K562 (cell line): ENCODE measurements around the gene MYO3B. TPM values are rescaled to one million over a fixed set of nuclear protein-coding genes. Genes with fewer than 3 reads are reported as not detected.
A peak's percentile ranks its signal among the peaks of the same experiment; 100 is the strongest.

ENCODE experiments used
- BACH1 ChIP-seq: fragments of 200-800 bp; sonication (Bioruptor generic); IDR thresholded peaks from 2 replicates; pipeline ENCODE4 v1.6.1; 2016; ENCODE audit warnings: missing genetic modification characterization, missing compliant biosample characterization
- BRD9 ChIP-seq: fragments of 450-650 bp; IDR thresholded peaks from 2 replicates; pipeline ENCODE4 v1.6.1; 2018; ENCODE audit warnings: low read depth; ENCODE audit not compliant: partially characterized antibody
- BRF1 ChIP-seq: IDR thresholded peaks from 3 replicates; pipeline ENCODE4 v1.6.1; 2011; ENCODE audit warnings: borderline replicate concordance, mild to moderate bottlenecking; ENCODE audit not compliant: insufficient read length; ENCODE audit errors: extremely low read depth
- PCBP2 ChIP-seq: fragments of 200-400 bp; formaldehyde crosslinking; IDR thresholded peaks from 2 replicates; pipeline ENCODE4 v1.6.1; 2018; ENCODE audit warnings: low read length, low read depth, mild to moderate bottlenecking, moderate library complexity; ENCODE audit not compliant: poor library complexity, severe bottlenecking
- polyA plus RNA-seq, 8 experiments: library from polyadenylated mRNA; depleted of rRNA in 4 of 8; stranded (reverse) in 5 of 8; unstranded in 3 of 8; fragments of >200 nt; fragmentation: Nextera tagmentation in 2 of 8; fragmentation: Illumina TruSeq in 1 of 8; extraction: Ambion mirVana in 2 of 8; extraction: Trizol in 1 of 8; gene quantifications; 2 replicates each; pipeline versions ENCODE4 v1.2.1 to v1.2.3, GENCODE V29; 2011 to 2014; ENCODE audit warnings: inconsistent platforms in 1 of 8, missing spikeins in 1 of 8
- total RNA-seq, 7 experiments: library from RNA; depleted of rRNA in 6 of 7; stranded (reverse); fragments of >200 nt in 6 of 7; fragmentation: Illumina TruSeq in 2 of 7; extraction: Trizol in 2 of 7; gene quantifications; 2 replicates each; pipeline versions ENCODE4 v1.2.1 to v1.2.3, GENCODE V29; 2011 to 2021; ENCODE audit warnings: low replicate concordance in 1 of 7
- TF ChIP-seq, protein P1 (sequence below): fragments of 250-450 bp; sonication (Bioruptor Pico); IDR thresholded peaks from 2 replicates; pipeline ENCODE4 v1.5.0; 2022; ENCODE audit warnings: mild to moderate bottlenecking
- TF ChIP-seq, protein P2 (sequence below), 2 experiments: fragments of 450-650 bp; IDR thresholded peaks; 2 replicates each; pipeline ENCODE4 v1.6.1; 2016; ENCODE audit warnings: mild to moderate bottlenecking in 2 of 2, borderline replicate concordance in 1 of 2, low read depth in 1 of 2, moderate library complexity in 1 of 2
- TF ChIP-seq, protein P3 (sequence below), 2 experiments: fragments of 450-650 bp in 1 of 2; sonication (generic) in 1 of 2; formaldehyde crosslinking in 1 of 2; IDR thresholded peaks in 1 of 2; conservative IDR thresholded peaks in 1 of 2; 2 replicates each; pipeline versions ENCODE4 v1.6.1 to v1.8.1; 2016 to 2023; ENCODE audit warnings: mild to moderate bottlenecking in 2 of 2, moderate library complexity in 2 of 2, inconsistent platforms in 1 of 2, missing genetic modification reagents in 1 of 2
- TF ChIP-seq, protein P4 (sequence below): sonication (generic); IDR thresholded peaks from 2 replicates; pipeline ENCODE4 v1.6.1; 2016
- TF ChIP-seq, protein P5 (sequence below), 2 experiments: IDR thresholded peaks; 2 replicates each; pipeline ENCODE4 v1.6.1; 2012; ENCODE audit warnings: improper control_type of control experiment in 2 of 2, low read depth in 2 of 2, low read length in 2 of 2, borderline replicate concordance in 1 of 2

MYO3B gene
- total and polyA plus RNA-seq, 9 of the 15 experiments (the other 6 are each of a cell fraction or from before 2014, with no cell fraction given), result 2.7 to 6.5 (median 3.6) TPM

DNA sequence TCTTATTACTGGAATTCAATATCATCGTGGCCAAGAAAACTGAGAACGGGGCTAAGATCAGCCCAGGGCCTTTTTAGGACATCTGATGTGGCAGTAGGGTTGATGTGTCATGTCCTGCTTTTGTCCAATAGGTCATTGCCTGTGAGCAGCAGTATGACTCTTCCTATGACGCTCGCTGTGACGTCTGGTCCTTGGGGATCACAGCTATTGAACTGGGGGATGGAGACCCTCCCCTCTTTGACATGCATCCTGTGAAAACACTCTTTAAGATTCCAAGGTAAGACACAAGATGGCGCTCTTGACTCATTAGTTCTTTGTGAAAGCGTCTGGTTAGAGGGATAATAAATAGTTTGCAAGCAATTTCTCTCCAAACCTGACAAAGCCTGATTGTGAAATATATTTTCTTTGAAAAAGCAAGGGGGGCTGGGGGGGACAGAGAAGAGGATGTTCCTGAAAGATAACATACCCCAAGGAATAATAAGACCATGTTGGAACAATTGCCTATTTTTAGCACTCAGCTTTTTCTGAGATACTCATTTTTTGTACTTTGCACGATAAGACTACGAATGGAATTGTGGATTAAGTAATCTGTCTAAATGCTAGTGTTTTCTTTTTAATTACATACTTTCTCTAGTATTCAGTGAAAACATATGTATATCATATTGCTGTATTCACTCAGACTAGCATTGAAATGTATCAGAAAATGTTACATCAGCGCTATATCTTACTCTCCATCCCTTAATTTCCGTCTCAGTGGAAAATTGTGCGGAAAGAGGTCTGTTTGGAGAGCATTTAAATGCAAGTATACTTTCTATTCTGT, 58.1 kb downstream of the MYO3B start (continued):
- TF ChIP-seq, protein P1, sequence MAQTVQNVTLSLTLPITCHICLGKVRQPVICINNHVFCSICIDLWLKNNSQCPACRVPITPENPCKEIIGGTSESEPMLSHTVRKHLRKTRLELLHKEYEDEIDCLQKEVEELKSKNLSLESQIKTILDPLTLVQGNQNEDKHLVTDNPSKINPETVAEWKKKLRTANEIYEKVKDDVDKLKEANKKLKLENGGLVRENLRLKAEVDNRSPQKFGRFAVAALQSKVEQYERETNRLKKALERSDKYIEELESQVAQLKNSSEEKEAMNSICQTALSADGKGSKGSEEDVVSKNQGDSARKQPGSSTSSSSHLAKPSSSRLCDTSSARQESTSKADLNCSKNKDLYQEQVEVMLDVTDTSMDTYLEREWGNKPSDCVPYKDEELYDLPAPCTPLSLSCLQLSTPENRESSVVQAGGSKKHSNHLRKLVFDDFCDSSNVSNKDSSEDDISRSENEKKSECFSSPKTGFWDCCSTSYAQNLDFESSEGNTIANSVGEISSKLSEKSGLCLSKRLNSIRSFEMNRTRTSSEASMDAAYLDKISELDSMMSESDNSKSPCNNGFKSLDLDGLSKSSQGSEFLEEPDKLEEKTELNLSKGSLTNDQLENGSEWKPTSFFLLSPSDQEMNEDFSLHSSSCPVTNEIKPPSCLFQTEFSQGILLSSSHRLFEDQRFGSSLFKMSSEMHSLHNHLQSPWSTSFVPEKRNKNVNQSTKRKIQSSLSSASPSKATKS (CRISPR knock-in tag), result no peak
- TF ChIP-seq, protein P2, sequence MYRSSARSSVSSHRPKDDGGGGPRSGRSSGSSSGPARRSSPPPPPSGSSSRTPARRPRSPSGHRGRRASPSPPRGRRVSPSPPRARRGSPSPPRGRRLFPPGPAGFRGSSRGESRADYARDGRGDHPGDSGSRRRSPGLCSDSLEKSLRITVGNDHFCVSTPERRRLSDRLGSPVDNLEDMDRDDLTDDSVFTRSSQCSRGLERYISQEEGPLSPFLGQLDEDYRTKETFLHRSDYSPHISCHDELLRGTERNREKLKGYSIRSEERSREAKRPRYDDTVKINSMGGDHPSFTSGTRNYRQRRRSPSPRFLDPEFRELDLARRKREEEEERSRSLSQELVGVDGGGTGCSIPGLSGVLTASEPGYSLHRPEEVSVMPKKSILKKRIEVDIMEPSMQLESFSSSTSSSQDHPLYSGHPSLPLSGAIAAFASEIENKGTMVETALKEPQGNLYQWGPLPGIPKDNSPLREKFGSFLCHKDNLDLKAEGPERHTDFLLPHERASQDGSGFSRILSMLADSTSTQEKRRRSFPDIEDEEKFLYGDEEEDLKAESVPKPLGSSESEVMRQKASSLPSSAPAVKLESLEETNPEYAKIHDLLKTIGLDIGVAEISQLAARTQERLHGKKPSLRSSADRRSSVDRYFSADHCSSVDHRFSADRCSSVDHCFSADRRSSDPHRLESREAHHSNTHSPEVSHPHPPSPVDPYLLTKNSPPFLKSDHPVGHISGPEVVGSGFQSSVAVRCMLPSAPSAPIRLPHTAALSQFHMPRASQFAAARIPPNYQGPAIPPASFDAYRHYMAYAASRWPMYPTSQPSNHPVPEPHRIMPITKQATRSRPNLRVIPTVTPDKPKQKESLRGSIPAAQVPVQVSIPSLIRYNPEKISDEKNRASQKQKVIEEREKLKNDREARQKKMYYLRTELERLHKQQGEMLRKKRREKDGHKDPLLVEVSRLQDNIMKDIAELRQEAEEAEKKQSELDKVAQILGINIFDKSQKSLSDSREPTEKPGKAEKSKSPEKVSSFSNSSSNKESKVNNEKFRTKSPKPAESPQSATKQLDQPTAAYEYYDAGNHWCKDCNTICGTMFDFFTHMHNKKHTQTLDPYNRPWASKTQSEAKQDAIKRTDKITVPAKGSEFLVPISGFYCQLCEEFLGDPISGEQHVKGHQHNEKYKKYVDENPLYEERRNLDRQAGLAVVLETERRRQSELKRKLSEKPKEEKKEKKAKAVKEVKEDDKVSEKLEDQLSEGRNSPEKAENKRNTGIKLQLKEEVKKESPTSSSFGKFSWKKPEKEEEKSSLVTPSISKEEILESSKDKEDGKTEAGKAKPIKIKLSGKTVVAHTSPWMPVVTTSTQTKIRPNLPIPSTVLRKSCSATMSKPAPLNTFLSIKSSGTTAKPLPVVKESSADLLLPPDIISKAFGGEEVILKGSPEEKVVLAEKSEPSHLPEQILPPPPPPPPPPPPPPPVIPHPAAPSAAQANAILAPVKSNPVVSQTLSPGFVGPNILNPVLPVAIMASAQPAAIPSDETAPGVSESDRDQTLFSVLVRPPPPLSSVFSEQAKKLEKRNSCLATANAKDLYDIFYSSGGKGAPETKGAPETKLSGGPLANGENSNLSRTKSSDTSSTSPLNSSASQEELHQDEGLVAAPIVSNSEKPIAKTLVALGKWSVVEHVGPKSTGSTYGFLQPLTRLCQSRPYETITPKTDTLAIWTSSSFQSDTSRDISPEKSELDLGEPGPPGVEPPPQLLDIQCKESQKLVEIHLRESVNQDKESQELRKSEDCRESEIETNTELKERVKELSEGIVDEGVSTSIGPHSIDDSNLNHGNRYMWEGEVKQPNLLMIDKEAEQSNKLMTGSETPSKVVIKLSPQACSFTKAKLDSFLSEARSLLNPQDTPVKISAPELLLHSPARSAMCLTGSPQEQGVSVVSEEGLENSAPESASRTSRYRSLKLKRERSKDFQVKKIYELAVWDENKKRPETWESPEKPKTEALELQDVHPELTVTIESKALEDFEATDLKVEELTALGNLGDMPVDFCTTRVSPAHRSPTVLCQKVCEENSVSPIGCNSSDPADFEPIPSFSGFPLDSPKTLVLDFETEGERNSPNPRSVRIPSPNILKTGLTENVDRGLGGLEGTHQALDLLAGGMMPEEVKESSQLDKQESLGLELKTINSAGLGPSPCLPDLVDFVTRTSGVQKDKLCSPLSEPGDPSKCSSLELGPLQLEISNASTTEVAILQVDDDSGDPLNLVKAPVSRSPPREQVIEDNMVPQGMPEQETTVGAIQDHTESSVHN (IDR thresholded peaks at IDR 0.05; ENCODE audit: borderline replicate concordance in 1 of 2, low read depth in 1 of 2), result 0 out of 4 replicates have a peak, but pooled peaks of 1 of the 2 experiments have one; percentile 32
- TF ChIP-seq, protein P3, sequence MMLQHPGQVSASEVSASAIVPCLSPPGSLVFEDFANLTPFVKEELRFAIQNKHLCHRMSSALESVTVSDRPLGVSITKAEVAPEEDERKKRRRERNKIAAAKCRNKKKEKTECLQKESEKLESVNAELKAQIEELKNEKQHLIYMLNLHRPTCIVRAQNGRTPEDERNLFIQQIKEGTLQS (IDR thresholded peaks at IDR 0.05), result peak; percentile 40; the same call in 1 of the 2 replicates
- TF ChIP-seq, protein P3 (CRISPR knock-in tag; conservative IDR thresholded peaks at IDR 0.05), result no peak
- TF ChIP-seq, protein P4, sequence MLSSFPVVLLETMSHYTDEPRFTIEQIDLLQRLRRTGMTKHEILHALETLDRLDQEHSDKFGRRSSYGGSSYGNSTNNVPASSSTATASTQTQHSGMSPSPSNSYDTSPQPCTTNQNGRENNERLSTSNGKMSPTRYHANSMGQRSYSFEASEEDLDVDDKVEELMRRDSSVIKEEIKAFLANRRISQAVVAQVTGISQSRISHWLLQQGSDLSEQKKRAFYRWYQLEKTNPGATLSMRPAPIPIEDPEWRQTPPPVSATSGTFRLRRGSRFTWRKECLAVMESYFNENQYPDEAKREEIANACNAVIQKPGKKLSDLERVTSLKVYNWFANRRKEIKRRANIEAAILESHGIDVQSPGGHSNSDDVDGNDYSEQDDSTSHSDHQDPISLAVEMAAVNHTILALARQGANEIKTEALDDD, result peak; percentile 90
- TF ChIP-seq BACH1 (tag) (no peak), BRD9 (peak; percentile 75), PCBP2 (no peak), BRF1 (no peak)
- TF ChIP-seq, protein P5, sequence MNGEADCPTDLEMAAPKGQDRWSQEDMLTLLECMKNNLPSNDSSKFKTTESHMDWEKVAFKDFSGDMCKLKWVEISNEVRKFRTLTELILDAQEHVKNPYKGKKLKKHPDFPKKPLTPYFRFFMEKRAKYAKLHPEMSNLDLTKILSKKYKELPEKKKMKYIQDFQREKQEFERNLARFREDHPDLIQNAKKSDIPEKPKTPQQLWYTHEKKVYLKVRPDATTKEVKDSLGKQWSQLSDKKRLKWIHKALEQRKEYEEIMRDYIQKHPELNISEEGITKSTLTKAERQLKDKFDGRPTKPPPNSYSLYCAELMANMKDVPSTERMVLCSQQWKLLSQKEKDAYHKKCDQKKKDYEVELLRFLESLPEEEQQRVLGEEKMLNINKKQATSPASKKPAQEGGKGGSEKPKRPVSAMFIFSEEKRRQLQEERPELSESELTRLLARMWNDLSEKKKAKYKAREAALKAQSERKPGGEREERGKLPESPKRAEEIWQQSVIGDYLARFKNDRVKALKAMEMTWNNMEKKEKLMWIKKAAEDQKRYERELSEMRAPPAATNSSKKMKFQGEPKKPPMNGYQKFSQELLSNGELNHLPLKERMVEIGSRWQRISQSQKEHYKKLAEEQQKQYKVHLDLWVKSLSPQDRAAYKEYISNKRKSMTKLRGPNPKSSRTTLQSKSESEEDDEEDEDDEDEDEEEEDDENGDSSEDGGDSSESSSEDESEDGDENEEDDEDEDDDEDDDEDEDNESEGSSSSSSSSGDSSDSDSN (IDR thresholded peaks at IDR 0.05; ENCODE audit: borderline replicate concordance in 1 of 2, low read depth in 2 of 2, low read length in 2 of 2), result no peak
